ENCODE data around the gene CSRP1.
"Not testable (repeated sequence)": the region's sequence is repeated elsewhere in the genome, so short reads cannot be mapped to it uniquely, and the experiment has no call there.

The CSRP1 gene

GRCh38 chr1:201537891-201538611 is 31.1 kb upstream of the CSRP1 start:
- DNase-seq, result no peak

DNA sequence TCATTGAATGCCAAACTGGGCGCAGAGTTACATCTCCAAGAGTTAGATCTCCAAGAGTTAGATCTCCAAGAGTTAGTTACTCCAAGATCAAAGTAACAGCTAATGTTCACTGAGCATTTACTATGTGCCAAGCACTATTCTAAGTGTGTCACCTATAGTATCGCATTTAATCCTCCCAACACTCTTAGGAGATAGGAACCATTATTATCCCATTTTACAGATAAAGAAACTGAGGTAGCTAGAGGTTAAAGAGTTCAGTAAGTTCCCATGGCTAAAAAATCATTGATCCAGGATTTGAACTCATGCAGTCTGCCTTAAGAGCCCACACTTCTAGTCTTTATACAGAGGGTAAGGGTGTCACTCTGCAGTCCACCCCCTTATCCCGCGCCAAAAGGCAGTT is 30.5 kb upstream of the CSRP1 start:
- no peak for DNase-seq

DNA sequence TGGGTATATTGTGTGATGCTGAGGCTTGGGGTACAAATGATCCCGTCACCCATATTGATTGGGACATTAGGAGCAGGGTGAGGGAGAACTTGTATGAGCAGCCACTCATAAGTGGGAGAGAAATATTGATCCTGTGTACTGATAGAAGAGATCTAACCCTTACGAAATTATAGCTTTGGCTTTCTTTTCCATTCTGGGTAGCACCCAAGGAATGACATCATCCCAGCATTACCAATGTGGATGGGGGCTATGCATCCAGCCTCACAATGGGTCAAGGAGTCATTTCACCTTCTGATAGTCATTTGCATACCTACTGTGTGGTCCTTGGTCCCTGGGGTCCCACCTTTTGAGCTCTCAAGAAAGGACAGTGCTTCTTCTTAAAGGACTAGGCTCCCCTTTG is 30.1 kb upstream of the CSRP1 start:
- no peak for DNase-seq

GRCh38 chr1:201536558-201536957 is 29.6 kb upstream of the CSRP1 start:
- no peak for DNase-seq

DNA sequence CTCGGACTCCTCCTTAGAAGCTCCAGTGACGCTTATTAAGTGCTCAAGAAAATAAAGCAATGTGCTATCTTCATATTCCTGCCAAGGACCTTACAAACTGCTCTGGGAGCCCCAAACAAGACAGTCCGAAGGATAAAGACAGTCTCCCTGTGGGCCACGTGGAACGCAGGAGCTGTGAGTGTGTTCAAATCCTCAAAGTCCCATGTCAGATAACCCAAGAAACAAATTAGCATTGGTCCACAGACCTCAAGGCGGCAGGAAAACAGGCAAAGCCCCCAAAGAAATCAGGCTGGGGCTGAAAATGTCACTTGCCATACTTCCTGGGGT is 29.0 kb upstream of the CSRP1 start:
- DNase-seq, result no peak

GRCh38 chr1:201535046-201535918 is 28.4 kb upstream of the CSRP1 start:
- no peak for DNase-seq

DNA sequence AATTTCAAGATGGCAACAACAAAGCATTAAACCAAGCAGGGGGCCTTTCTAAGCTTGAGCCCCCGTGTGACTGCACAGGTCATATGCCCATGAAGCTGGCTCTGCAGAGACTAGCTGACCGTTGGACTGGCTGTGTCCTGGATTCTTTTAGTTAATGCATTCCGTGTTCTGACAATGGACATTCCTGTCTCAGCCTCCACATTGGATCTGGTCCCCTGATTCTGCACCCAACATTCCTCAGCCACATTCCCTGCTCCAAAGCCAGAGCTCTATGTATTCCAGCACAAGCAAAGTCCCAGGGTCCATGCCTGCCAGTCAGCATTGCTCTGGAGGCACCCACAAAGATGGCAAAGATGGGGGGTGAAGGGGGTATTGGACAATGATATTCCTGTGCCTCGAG is 26.9 kb upstream of the CSRP1 start:
- no peak for DNase-seq

DNA sequence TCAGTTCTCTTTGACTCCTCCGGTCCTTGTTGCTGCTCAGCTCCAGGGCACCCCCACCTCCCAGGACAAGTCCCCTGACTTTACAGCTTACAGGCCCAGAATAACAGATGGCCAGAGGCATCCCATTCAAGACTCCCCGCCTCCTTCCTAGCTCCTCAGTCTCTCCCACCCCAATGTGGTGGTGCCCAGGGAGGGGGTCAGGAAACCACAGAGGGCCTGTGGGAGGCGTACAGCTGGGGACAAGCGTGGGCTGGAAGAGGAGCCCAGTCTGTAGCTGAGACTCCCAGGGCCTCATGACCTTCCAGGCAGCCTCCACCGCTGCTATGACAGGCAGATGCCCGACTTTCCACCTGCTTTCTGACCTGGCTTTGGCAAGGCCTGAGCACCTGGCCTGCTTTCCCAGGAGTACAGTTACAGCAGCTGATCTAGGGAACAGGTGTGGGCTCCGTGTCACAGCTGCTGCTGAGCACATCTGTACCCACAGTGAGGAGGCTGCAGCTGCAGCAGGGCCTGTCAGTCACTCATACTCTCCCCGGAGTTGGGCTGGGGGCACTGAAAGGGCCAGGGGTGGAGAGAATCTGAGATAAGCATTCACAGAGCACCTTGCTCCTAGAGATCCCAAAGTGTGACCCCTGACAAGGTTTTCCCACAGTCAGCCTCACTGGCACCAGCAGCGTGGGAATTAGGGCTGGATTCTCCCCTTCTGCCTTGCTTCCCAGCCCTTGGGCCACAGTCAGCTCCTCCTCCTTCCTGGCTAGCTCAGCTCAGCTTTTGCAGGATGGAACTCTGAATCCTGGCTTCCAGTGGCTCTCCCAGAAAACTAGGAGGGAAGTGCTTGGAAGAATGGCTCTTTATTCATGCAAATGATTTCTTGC is 24.9 kb upstream of the CSRP1 start:
- DNase-seq, result no peak

GRCh38 chr1:201530741-201531531 is 24.0 kb upstream of the CSRP1 start:
- DNase-seq, result no peak

DNA sequence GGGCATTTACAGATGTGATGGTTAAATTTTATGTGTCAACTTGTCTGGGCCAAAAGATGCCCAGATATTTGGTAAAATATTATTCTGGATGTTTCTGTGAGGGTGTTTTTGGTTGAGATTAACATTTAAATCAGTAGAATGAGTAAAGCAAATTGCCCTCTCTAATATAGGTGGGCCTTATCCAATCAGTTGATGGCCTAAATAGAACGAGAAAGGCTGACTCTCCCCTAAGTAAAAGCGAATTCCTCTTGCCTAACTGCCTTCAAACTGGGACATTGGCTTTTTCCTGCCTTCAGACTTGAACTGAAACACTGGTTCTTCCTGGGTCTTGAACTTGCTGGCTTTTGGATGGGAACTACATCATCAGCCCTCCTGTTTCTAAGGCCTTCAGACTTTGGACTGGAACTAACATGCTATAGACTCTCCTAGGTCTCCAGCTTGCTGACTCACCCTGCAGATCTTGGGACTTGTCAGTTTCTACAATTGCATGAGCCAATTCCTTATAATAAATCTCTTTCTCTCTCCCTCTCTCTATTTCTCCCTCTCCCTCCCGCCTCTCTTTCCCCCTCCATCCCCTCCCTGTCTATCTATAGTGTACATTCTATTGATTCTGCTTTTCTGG is 21.8 kb upstream of the CSRP1 start:
- DNase-seq, result no peak

- DNase-seq, result no peak
Measured at GRCh38 chr1:201527879-201528278, 21.0 kb upstream of the CSRP1 start.

- no peak for DNase-seq
Measured at GRCh38 chr1:201525193-201525778, 18.4 kb upstream of the CSRP1 start.

- not testable (repeated sequence) for DNase-seq
Measured at GRCh38 chr1:201520046-201520575, 13.2 kb upstream of the CSRP1 start.

GRCh38 chr1:201518071-201518470 is 11.1 kb upstream of the CSRP1 start:
- no peak for DNase-seq

DNA sequence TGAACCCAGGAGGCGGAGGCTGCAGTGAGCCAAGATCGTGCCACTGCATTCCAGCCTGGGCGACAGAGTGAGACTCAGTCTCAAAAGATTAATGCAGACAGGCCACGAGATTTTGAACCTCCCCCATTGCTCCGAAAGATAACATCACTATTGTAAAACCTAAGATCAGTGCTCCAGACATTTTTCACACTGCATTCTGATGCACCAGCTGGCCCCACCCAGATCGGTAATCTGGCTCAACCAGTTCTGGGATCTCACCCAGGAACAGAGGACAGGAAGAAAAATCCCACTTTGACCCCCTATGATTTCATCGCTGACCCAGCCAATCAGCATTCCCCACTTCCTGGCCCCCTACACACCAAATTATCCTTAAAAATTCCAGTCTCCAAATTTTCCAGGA is 10.7 kb upstream of the CSRP1 start:
- DNase-seq, result no peak

DNA sequence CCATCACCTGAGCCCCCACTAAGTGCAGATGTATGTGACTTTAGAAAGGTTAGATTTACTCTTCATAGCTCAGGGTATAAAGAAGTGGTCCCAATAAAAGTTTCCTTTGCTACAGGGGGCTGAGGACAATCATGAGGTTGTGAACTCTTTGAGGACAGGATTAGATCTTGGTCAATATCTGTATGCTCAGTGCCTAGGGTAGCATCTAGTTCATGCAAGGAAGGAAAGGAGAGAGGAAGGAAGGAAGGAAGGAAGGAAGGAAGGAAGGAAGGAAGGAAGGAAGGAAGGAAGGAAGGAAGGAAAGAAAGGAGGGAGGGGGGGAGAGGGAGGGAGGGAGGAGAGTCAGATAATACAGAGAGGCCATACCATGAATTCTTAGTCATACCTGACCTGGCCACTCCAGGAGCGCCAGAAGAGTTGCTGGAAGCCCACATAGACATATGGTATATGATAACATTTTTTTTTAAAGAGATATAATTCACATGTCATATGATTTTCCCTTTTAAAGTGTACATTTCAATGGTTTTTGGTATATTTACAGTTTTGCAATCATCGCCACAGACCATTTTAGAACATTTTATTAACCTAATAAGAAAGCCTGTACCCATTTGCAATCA is 9.7 kb upstream of the CSRP1 start:
- no peak for DNase-seq

GRCh38 chr1:201515895-201516294 is 9.0 kb upstream of the CSRP1 start:
- DNase-seq, result no peak

GRCh38 chr1:201515062-201515750 is 8.3 kb upstream of the CSRP1 start:
- DNase-seq, result no peak

DNA sequence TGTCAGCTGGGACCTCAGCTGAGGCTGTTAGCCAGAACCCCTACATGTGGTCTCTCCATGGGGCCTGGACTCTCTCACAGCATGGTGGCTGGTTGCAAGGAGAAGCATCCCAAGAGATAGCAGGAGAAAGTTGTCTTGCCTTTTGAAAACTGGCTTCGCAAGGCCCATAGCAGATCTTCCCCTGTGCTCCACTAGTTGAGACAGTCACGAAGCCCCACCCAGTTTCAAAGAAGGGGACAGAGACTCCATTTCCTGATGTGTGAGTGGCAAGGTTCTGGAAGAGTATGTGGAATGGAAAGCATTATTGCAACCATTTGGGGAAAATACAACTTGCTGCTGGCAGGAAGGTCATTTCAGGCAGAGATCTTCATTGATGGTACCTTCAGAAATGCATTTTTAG is 7.5 kb upstream of the CSRP1 start:
- no peak for DNase-seq

DNA sequence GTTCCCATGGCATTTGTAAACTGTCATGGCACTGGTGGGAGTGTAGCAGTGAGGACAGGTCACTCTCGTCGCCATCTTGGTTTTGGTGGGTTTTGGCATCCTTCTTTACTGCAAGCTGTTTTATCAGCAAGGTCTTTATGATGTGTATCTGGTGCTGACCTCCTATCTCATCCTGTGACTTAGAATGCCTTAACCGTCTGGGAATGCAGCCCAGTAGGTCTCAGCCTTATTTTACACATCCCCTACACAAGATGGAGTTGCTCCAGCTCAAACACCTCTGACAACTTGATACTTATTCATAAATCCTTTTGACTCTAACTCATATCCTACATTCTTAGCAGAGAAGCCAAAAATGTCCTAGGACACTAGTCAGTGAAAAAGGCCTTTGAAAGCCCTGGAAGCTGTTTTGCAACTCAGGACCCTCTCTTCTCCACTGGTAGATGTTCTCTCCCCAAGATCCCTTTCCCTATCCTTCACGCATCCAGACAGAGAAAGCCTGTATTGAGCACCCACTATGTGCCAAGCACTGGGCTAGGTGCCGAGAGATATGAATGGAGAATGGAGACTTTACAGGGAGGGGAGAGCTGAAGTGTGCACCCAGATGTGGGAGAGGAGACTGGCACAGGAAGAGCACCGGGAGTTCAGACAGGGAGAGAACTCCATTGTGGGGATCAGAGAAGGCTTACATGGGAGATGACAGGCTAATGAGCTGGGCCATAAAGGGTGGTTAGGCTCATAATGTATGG is 6.7 kb upstream of the CSRP1 start:
- DNase-seq, result no peak

Data from activated naive CD4-positive, alpha-beta T cell (primary cell).